PC-9 (cell line): ENCODE measurements around the gene ZBTB26.
"Not testable (repeated sequence)": the region's sequence is repeated elsewhere in the genome, so short reads cannot be mapped to it uniquely, and the experiment has no call there.

Experiments used
- CTCF ChIP-seq: fragments of 200-600 bp; sonication (generic); conservative IDR thresholded peaks from 2 replicates; pipeline ENCODE4 v1.6.1; 2017; ENCODE audit warnings: mixed run types, antibody characterized with exemption, mild to moderate bottlenecking, moderate library complexity
- EZH2 ChIP-seq: fragments of 200-600 bp; sonication (generic); IDR thresholded peaks from 2 replicates; pipeline ENCODE4 v1.8.0; 2017; ENCODE audit warnings: antibody characterized with exemption, low read depth

- not testable (repeated sequence) for TF ChIP-seq CTCF, EZH2
Observed at GRCh38 chr9:122906122-122906521, 25.2 kb downstream of the ZBTB26 start.
